GM21723 (cell line): ENCODE results near the gene ACTL7A.

Experiments
- ATAC-seq: cut with Tn5 transposase; IDR thresholded peaks from one replicate; pipeline ENCODE4 v1.9.1; 2021; ENCODE audit warnings: mild to moderate bottlenecking, moderate library complexity; ENCODE audit not compliant: unreplicated experiment

The ACTL7A gene

DNA sequence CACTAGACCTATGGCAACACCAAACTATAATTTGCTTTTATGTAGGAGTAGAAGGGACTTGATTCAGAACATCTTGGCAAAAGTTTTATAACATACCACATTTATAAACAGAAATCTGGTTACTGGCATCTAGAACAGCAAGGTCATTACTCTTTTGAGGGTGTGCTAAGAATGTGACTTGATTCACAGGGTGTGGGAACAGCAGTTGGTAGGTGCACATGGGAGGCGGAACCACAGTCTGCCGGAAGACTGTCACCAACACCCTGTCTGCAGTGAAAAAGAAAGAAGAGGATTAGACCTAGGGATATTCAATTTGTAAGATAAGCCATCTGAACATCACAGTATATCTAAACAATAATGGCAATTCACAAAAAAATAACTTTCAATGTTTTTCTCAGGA lies 48.8 kb downstream of the ACTL7A start:
- ATAC-seq = no peak

DNA sequence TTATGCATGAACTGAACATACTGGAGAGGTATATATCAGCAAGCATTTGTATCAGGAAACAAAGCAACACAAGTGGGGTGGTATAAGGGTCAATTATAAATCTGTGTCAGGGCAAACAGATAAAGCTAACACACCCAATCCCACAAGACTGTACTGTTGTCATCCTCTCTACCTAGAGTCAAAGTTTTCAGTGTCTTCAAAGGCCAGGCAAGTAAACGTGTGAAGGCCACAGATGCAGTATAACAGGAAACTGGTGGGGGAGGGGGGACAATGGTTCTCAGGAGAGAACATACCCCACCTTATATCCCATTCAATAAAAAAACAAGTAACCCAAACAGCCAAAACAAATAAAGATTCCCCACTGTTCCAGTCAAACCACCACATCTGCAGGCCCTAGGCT lies 49.8 kb downstream of the ACTL7A start:
- ATAC-seq = no peak
